GM12878 (cell line): ENCODE data around the gene IL17RB. TPM values are rescaled to one million over a fixed set of nuclear protein-coding genes. Genes with fewer than 3 reads are reported as not detected.
A peak's percentile ranks its signal among the peaks of the same experiment; 100 is the strongest.

Source experiments
- CBX5 ChIP-seq: sonication (generic); IDR thresholded peaks from 2 replicates; pipeline ENCODE4 v1.6.1; 2016; ENCODE audit warnings: low read depth, moderate library complexity, mild to moderate bottlenecking, inconsistent platforms
- IKZF2 ChIP-seq, 2 experiments: fragments of 450-650 bp; IDR thresholded peaks; 2 replicates each; pipeline ENCODE4 v1.6.1; 2017; ENCODE audit warnings: mild to moderate bottlenecking in 2 of 2, moderate library complexity in 2 of 2
- NR2C1 ChIP-seq: fragments of 450-650 bp; IDR thresholded peaks from 2 replicates; pipeline ENCODE4 v1.6.1; 2017; ENCODE audit warnings: antibody characterized with exemption, mild to moderate bottlenecking, moderate library complexity
- NR2F1 ChIP-seq: fragments of 450-650 bp; conservative IDR thresholded peaks from 2 replicates; pipeline ENCODE4 v1.6.1; 2017; ENCODE audit warnings: mild to moderate bottlenecking
- RBBP5 ChIP-seq: fragments of 200-600 bp; sonication (generic); conservative IDR thresholded peaks from 2 replicates; pipeline ENCODE4 v1.6.1; 2016
- REST ChIP-seq: IDR thresholded peaks from 2 replicates; pipeline ENCODE4 v1.6.1; 2012; ENCODE audit warnings: mild to moderate bottlenecking, low read depth, low read length
- SUZ12 ChIP-seq: fragments of 200-600 bp; sonication (generic); IDR thresholded peaks from one replicate; pipeline ENCODE4 v1.6.1; 2018; ENCODE audit warnings: antibody characterized with exemption, mild to moderate bottlenecking; ENCODE audit not compliant: unreplicated experiment
- TCF12 ChIP-seq: IDR thresholded peaks from 2 replicates; pipeline ENCODE4 v1.6.1; 2011; ENCODE audit warnings: low read depth, mild to moderate bottlenecking, low read length
- TCF7 ChIP-seq: IDR thresholded peaks from 2 replicates; pipeline ENCODE4 v1.6.1; 2014; ENCODE audit warnings: antibody characterized with exemption, borderline replicate concordance
- polyA plus RNA-seq, 11 experiments: library from polyadenylated mRNA; depleted of rRNA in 4 of 11; unstranded in 6 of 11; stranded (reverse) in 5 of 11; fragments of >200 nt; fragmentation: Nextera tagmentation in 4 of 11; fragmentation: Illumina TruSeq in 1 of 11; extraction: Ambion mirVana in 4 of 11; extraction: Trizol in 1 of 11; gene quantifications; 1 replicate in 1 of 11; 2 replicates in 10 of 11; pipeline versions ENCODE4 v1.2.1 to v1.2.3, GENCODE V29; 2011 to 2016; ENCODE audit warnings: inconsistent platforms in 2 of 11, missing spikeins in 2 of 11, low read depth in 1 of 11
- total RNA-seq, 4 experiments: library from RNA; depleted of rRNA in 3 of 4; stranded (reverse); fragments of >200 nt in 3 of 4; fragmentation: Illumina TruSeq in 1 of 4; extraction: Trizol in 1 of 4; gene quantifications; 2 replicates each; pipeline versions ENCODE4 v1.2.1 to v1.2.3, GENCODE V29; 2013 to 2021
- TF ChIP-seq, protein P1 (sequence below): fragments of 450-650 bp; formaldehyde crosslinking; IDR thresholded peaks from 2 replicates; pipeline ENCODE4 v1.4.0; 2022; ENCODE audit warnings: mild to moderate bottlenecking, moderate library complexity
- TF ChIP-seq, protein P2 (sequence below): fragments of 450-650 bp; IDR thresholded peaks from 2 replicates; pipeline ENCODE4 v1.6.1; 2016; ENCODE audit warnings: mild to moderate bottlenecking
- TF ChIP-seq, protein P3 (sequence below): fragments of 150-350 bp; IDR thresholded peaks from 2 replicates; pipeline ENCODE4 v1.6.1; 2016; ENCODE audit warnings: low read depth, low read length
- TF ChIP-seq, protein P4 (sequence below): IDR thresholded peaks from 2 replicates; pipeline ENCODE4 v1.6.1; 2011; ENCODE audit warnings: mild to moderate bottlenecking, low read depth, low read length, moderate library complexity; ENCODE audit not compliant: insufficient replicate concordance

The IL17RB gene
- total and polyA plus RNA-seq, 10 of the 15 experiments (the other 5 are each of a cell fraction or from before 2014, with no cell fraction given): 1.9 to 17.2 (median 2.9) TPM

GRCh38 chr3:53881691-53882593, 35.6 kb downstream of the IL17RB start, which contains the start of gene ACTR8 (continued):
- TF ChIP-seq, protein P1, sequence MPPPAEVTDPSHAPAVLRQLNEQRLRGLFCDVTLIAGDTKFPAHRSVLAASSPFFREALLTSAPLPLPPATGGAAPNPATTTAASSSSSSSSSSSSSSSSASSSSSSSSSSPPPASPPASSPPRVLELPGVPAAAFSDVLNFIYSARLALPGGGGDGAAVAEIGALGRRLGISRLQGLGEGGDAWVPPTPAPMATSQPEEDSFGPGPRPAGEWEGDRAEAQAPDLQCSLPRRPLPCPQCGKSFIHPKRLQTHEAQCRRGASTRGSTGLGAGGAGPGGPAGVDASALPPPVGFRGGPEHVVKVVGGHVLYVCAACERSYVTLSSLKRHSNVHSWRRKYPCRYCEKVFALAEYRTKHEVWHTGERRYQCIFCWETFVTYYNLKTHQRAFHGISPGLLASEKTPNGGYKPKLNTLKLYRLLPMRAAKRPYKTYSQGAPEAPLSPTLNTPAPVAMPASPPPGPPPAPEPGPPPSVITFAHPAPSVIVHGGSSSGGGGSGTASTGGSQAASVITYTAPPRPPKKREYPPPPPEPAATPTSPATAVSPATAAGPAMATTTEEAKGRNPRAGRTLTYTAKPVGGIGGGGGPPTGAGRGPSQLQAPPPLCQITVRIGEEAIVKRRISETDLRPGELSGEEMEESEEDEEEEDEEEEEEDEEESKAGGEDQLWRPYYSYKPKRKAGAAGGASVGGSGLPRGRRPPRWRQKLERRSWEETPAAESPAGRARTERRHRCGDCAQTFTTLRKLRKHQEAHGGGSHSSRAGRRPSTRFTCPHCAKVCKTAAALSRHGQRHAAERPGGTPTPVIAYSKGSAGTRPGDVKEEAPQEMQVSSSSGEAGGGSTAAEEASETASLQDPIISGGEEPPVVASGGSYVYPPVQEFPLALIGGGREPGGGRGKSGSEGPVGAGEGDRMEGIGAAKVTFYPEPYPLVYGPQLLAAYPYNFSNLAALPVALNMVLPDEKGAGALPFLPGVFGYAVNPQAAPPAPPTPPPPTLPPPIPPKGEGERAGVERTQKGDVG: no peak
- no peak for TF ChIP-seq SUZ12
- no peak for TF ChIP-seq REST
- no peak for TF ChIP-seq TCF7
- TF ChIP-seq CBX5: no peak
- TF ChIP-seq, protein P2, sequence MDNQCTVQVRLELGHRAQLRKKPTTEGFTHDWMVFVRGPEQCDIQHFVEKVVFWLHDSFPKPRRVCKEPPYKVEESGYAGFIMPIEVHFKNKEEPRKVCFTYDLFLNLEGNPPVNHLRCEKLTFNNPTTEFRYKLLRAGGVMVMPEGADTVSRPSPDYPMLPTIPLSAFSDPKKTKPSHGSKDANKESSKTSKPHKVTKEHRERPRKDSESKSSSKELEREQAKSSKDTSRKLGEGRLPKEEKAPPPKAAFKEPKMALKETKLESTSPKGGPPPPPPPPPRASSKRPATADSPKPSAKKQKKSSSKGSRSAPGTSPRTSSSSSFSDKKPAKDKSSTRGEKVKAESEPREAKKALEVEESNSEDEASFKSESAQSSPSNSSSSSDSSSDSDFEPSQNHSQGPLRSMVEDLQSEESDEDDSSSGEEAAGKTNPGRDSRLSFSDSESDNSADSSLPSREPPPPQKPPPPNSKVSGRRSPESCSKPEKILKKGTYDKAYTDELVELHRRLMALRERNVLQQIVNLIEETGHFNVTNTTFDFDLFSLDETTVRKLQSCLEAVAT: peak; percentile 79
- TF ChIP-seq, protein P3, sequence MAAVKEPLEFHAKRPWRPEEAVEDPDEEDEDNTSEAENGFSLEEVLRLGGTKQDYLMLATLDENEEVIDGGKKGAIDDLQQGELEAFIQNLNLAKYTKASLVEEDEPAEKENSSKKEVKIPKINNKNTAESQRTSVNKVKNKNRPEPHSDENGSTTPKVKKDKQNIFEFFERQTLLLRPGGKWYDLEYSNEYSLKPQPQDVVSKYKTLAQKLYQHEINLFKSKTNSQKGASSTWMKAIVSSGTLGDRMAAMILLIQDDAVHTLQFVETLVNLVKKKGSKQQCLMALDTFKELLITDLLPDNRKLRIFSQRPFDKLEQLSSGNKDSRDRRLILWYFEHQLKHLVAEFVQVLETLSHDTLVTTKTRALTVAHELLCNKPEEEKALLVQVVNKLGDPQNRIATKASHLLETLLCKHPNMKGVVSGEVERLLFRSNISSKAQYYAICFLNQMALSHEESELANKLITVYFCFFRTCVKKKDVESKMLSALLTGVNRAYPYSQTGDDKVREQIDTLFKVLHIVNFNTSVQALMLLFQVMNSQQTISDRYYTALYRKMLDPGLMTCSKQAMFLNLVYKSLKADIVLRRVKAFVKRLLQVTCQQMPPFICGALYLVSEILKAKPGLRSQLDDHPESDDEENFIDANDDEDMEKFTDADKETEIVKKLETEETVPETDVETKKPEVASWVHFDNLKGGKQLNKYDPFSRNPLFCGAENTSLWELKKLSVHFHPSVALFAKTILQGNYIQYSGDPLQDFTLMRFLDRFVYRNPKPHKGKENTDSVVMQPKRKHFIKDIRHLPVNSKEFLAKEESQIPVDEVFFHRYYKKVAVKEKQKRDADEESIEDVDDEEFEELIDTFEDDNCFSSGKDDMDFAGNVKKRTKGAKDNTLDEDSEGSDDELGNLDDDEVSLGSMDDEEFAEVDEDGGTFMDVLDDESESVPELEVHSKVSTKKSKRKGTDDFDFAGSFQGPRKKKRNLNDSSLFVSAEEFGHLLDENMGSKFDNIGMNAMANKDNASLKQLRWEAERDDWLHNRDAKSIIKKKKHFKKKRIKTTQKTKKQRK: no peak
- TF ChIP-seq IKZF2 (IDR thresholded peaks at IDR 0.05): peak; percentile 36 to 56; a peak in 3 of 4 replicates
- TF ChIP-seq TCF12: peak; percentile 52; the same call in 1 of the 2 replicates
- TF ChIP-seq RBBP5: no peak
- peak; percentile 74 for TF ChIP-seq NR2C1
- TF ChIP-seq, protein P4, sequence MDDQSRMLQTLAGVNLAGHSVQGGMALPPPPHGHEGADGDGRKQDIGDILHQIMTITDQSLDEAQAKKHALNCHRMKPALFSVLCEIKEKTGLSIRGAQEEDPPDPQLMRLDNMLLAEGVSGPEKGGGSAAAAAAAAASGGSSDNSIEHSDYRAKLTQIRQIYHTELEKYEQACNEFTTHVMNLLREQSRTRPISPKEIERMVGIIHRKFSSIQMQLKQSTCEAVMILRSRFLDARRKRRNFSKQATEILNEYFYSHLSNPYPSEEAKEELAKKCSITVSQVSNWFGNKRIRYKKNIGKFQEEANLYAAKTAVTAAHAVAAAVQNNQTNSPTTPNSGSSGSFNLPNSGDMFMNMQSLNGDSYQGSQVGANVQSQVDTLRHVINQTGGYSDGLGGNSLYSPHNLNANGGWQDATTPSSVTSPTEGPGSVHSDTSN: no peak
- TF ChIP-seq NR2F1: peak; percentile 68; the same call in 1 of the 2 replicates
